ENCODE measurements around the gene MAGEC3.

Gene MAGEC3

DNA sequence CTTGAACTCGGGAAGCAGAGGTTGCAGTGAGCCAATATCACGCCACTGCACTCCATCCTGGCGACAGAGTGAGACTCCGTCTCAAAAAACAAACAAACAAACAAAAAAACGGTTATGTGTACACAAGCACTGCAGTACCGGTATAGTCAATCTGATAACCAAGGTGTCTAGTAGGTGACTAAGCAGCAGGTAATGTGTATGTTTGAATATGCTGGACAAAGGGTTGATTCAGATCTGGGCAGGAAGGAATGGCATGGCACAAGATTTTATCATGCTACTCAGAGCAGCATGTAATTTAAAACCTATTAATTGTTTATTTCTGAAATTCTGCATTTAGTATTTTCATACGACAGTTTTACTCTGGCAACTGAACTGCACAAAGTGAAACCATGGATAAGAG lies 107.3 kb downstream of the MAGEC3 start:
- DNase-seq (ENCODE audit: low read depth in 2 of 2) = no peak

- DNase-seq (ENCODE audit: low read depth in 2 of 2) = no peak
Observed at GRCh38 chrX:141947350-141947749, 109.2 kb downstream of the MAGEC3 start.
